Naive thymus-derived CD4-positive, alpha-beta T cell (primary cell): Measurements from ENCODE around the gene RHOBTB1. TPM values are rescaled to one million over a fixed set of nuclear protein-coding genes. Genes with fewer than 3 reads are reported as not detected.

ENCODE experiments used
- ATAC-seq: fragments of 150-1000 bp; cut with Tn5 transposase; 2 replicates; pipeline ENCODE4 v1.10.0; 2021; ENCODE audit warnings: mild to moderate bottlenecking, moderate library complexity
- CTCF ChIA-PET: fragments of 350-600 bp; sonication (Branson Sonifier 250); formaldehyde crosslinking; loops from one replicate; lab custom pipeline; 2021; ENCODE audit warnings: antibody characterized with exemption; lab: Charles Lee
- POLR2A ChIA-PET: fragments of 350-600 bp; sonication (Branson Sonifier 250); formaldehyde crosslinking; loops from one replicate; lab custom pipeline; 2021; ENCODE audit warnings: antibody characterized with exemption, inconsistent platforms; lab: Charles Lee
- DNase-seq, 9 donors: peaks; one replicate each; pipeline versions ENCODE4 v3.0.0 to v3.0.0-alpha.2; 2020 to 2022; ENCODE audit warnings: mixed read lengths in 1 of 9
- H3K27ac ChIP-seq: one replicate; pipeline ENCODE4 v1.7.0; 2013; ENCODE audit warnings: mild to moderate bottlenecking, low read depth, low read length, moderate library complexity
- H3K27me3 ChIP-seq, 2 donors: one replicate each; pipeline ENCODE4 v1.7.0; 2013; ENCODE audit warnings: low read length in 2 of 2, mild to moderate bottlenecking in 2 of 2, moderate library complexity in 2 of 2; ENCODE audit not compliant: control insufficient read depth in 2 of 2, insufficient read depth in 2 of 2
- H3K36me3 ChIP-seq, 3 experiments: 1 replicate in 2 of 3; 2 replicates in 1 of 3; pipeline ENCODE4 v1.7.0; 2013; ENCODE audit warnings: low read length in 3 of 3, mild to moderate bottlenecking in 3 of 3, moderate library complexity in 1 of 3; ENCODE audit not compliant: insufficient read depth in 3 of 3, control insufficient read depth in 2 of 3
- H3K4me1 ChIP-seq, 2 donors: one replicate each; pipeline ENCODE4 v1.7.0; 2013; ENCODE audit warnings: low read length in 2 of 2, mild to moderate bottlenecking in 2 of 2, moderate library complexity in 1 of 2; ENCODE audit not compliant: control insufficient read depth in 2 of 2, insufficient read depth in 2 of 2
- H3K4me3 ChIP-seq: 2 replicates; pipeline ENCODE4 v1.7.0; 2013; ENCODE audit warnings: mild to moderate bottlenecking, low read length
- H3K9me3 ChIP-seq, 3 experiments: 1 replicate in 2 of 3; 2 replicates in 1 of 3; pipeline ENCODE4 v1.7.0; 2013; ENCODE audit warnings: low read length in 3 of 3; ENCODE audit not compliant: control insufficient read depth in 2 of 3
- H3K27ac Mint-ChIP-seq, 9 donors: one replicate each; pipeline ENCODE4 v1.8.0; 2020 to 2022; ENCODE audit warnings: mixed read lengths in 9 of 9, mild to moderate bottlenecking in 8 of 9, moderate library complexity in 5 of 9, inconsistent platforms in 2 of 9
- H3K27me3 Mint-ChIP-seq, 5 donors: one replicate each; pipeline ENCODE4 v1.8.0; 2021 to 2022; ENCODE audit warnings: mixed read lengths in 5 of 5, mild to moderate bottlenecking in 1 of 5
- H3K36me3 Mint-ChIP-seq, 5 donors: one replicate each; pipeline ENCODE4 v1.8.0; 2020 to 2022; ENCODE audit warnings: mixed read lengths in 5 of 5, mild to moderate bottlenecking in 3 of 5, inconsistent platforms in 1 of 5
- H3K4me1 Mint-ChIP-seq, 7 donors: one replicate each; pipeline ENCODE4 v1.8.0; 2020 to 2022; ENCODE audit warnings: mixed read lengths in 7 of 7, mild to moderate bottlenecking in 3 of 7, inconsistent platforms in 1 of 7
- H3K4me3 Mint-ChIP-seq, 10 donors: one replicate each; pipeline ENCODE4 v1.8.0; 2020 to 2022; ENCODE audit warnings: mild to moderate bottlenecking in 10 of 10, mixed read lengths in 10 of 10, moderate library complexity in 6 of 10, inconsistent platforms in 2 of 10
- H3K9me3 Mint-ChIP-seq, 11 donors: one replicate each; pipeline ENCODE4 v1.8.0; 2020 to 2022; ENCODE audit warnings: mixed read lengths in 11 of 11, mild to moderate bottlenecking in 4 of 11, inconsistent platforms in 1 of 11, moderate library complexity in 1 of 11
- intact Hi-C, 2 donors: fragments of 100-400 bp; cut with micrococcal nuclease; formaldehyde crosslinking; loops; one replicate each; pipeline ENCODE4 v1.15.1; 2023
- polyA plus RNA-seq, 2 donors: library from polyadenylated mRNA; unstranded; fragments of 300-500 nt; fragmentation: Illumina TruSeq; gene quantifications; one replicate each; pipeline ENCODE4 v1.2.3, GENCODE V29; 2021
- total RNA-seq, 6 experiments: library from RNA in 5 of 6; stranded (reverse) in 5 of 6; gene quantifications; 1 replicate in 5 of 6; 2 replicates in 1 of 6; pipeline ENCODE4 v1.2.3 and lab custom pipeline; 2021 to 2026

The RHOBTB1 gene
- total and polyA plus RNA-seq, 7 experiments from 2014 or later: 0.11 to 1.1 (median 0.22) TPM; not detected in 3

GRCh38 chr10:60828489-60828852 lies 115.5 kb downstream of the RHOBTB1 start:
- H3K9me3 Mint-ChIP-seq: peaks cover 0 to 1% (median 0%) of the 10 kb centered on the region in 11 donors

GRCh38 chr10:60827791-60828488 lies 116.0 kb downstream of the RHOBTB1 start:
- no peaks in the 10 kb centered on the region for H3K36me3 Mint-ChIP-seq
- H3K27me3 ChIP-seq: no peaks in the 10 kb centered on the region
- no peak for DNase-seq
- no peak for ATAC-seq
- peaks cover 0 to 1% (median 0%) of the 10 kb centered on the region in 11 donors for H3K9me3 Mint-ChIP-seq
- peaks cover 0 to 12% (median 0%) of the 10 kb centered on the region in 7 donors for H3K4me1 Mint-ChIP-seq
- ChIA-PET CTCF (no interaction called here), POLR2A (no interaction called here)
- H3K36me3 ChIP-seq: no peaks in the 10 kb centered on the region
- no peak overlapping the region for H3K27ac ChIP-seq
- H3K4me1 ChIP-seq: no peaks in the 10 kb centered on the region
- H3K27ac Mint-ChIP-seq: no peak overlapping the region
- no peak overlapping the region for H3K4me3 ChIP-seq
- H3K27me3 Mint-ChIP-seq: peaks cover 0 to 48% (median 6%) of the 10 kb centered on the region in 5 donors
- H3K9me3 ChIP-seq: no peaks in the 10 kb centered on the region
- no peak overlapping the region for H3K4me3 Mint-ChIP-seq
- intact Hi-C loops: no loop called here

More at GRCh38 chr10:60828489-60828852, 115.5 kb downstream of the RHOBTB1 start:
- H3K27ac Mint-ChIP-seq: no peak overlapping the region
- no peaks in the 10 kb centered on the region for H3K36me3 Mint-ChIP-seq
- H3K27me3 Mint-ChIP-seq: peaks cover 0 to 45% (median 6%) of the 10 kb centered on the region in 5 donors
- Histone ChIP-seq H3K27me3 (no peaks in the 10 kb centered on the region), H3K4me1 (no peaks in the 10 kb centered on the region), H3K4me3 (no peak overlapping the region), H3K36me3 (no peaks in the 10 kb centered on the region), H3K9me3 (no peaks in the 10 kb centered on the region), H3K27ac (no peak overlapping the region)
- ATAC-seq (no peak), DNase-seq (no peak)
- intact Hi-C loops: no loop called here
- peaks cover 0 to 12% (median 0%) of the 10 kb centered on the region in 7 donors for H3K4me1 Mint-ChIP-seq
- CTCF ChIA-PET: no interaction called here
- POLR2A ChIA-PET: no interaction called here
- no peak overlapping the region for H3K4me3 Mint-ChIP-seq

- Mint-ChIP-seq H3K9me3 (no peaks in the 10 kb centered on the region), H3K36me3 (no peaks in the 10 kb centered on the region), H3K27ac (no peak overlapping the region), H3K4me3 (no peak overlapping the region), H3K27me3 (peaks cover 0 to 37% (median 6%) of the 10 kb centered on the region in 5 donors), H3K4me1 (peaks cover 0 to 13% (median 0%) of the 10 kb centered on the region in 7 donors)
- H3K36me3 ChIP-seq: no peaks in the 10 kb centered on the region
- H3K4me3 ChIP-seq: no peak overlapping the region
- H3K27me3 ChIP-seq: no peaks in the 10 kb centered on the region
- DNase-seq (no peak), ATAC-seq (no peak)
- no peaks in the 10 kb centered on the region for H3K4me1 ChIP-seq
- ChIA-PET POLR2A (no interaction called here), CTCF (interaction anchor here (0.6 kb wide), 1 partner anchor 614 kb away, joined by 3 read pairs; no protein-coding TSS in a partner anchor)
- H3K27ac ChIP-seq: no peak overlapping the region
- intact Hi-C loops: no loop called here
- H3K9me3 ChIP-seq: no peaks in the 10 kb centered on the region
These were observed 118.5 kb downstream of the RHOBTB1 start for GRCh38 chr10:60825520-60825919.

- Mint-ChIP-seq H3K4me1 (peaks cover 0 to 13% (median 0%) of the 10 kb centered on the region in 7 donors), H3K27ac (no peak overlapping the region), H3K4me3 (no peak overlapping the region), H3K27me3 (peaks cover 0 to 46% (median 2%) of the 10 kb centered on the region in 5 donors), H3K9me3 (no peaks in the 10 kb centered on the region), H3K36me3 (no peaks in the 10 kb centered on the region)
- no peak for DNase-seq
- Histone ChIP-seq H3K36me3 (no peaks in the 10 kb centered on the region), H3K4me3 (no peak overlapping the region), H3K27me3 (no peaks in the 10 kb centered on the region), H3K4me1 (no peaks in the 10 kb centered on the region), H3K27ac (no peak overlapping the region), H3K9me3 (no peaks in the 10 kb centered on the region)
- ChIA-PET POLR2A (no interaction called here), CTCF (interaction anchor here (0.9 kb wide), 1 partner anchor 215 kb away, joined by 3 read pairs; no protein-coding TSS in a partner anchor)
- ATAC-seq: no peak
- intact Hi-C loops: no loop called here
These were observed 120.7 kb downstream of the RHOBTB1 start for GRCh38 chr10:60823324-60823723.

- Mint-ChIP-seq H3K4me3 (no peak overlapping the region), H3K27me3 (peaks cover 0 to 46% (median 0%) of the 10 kb centered on the region in 5 donors), H3K4me1 (peaks cover 0 to 8% (median 0%) of the 10 kb centered on the region in 7 donors), H3K27ac (no peak overlapping the region), H3K36me3 (no peaks in the 10 kb centered on the region), H3K9me3 (peaks cover 0 to 1% (median 0%) of the 10 kb centered on the region in 11 donors)
- no peak for ATAC-seq
- POLR2A ChIA-PET: no interaction called here
- no peaks in the 10 kb centered on the region for H3K9me3 ChIP-seq
- H3K36me3 ChIP-seq: no peaks in the 10 kb centered on the region
- H3K4me3 ChIP-seq: no peak overlapping the region
- intact Hi-C loops: no loop called here
- H3K4me1 ChIP-seq: no peaks in the 10 kb centered on the region
- CTCF ChIA-PET: interaction anchor here (0.7 kb wide), 1 partner anchor 461 kb away, joined by 4 read pairs; no protein-coding TSS in a partner anchor
- DNase-seq: no peak
- H3K27ac ChIP-seq: no peak overlapping the region
- no peaks in the 10 kb centered on the region for H3K27me3 ChIP-seq
These were observed 121.2 kb downstream of the RHOBTB1 start for GRCh38 chr10:60822809-60823208.

- Histone ChIP-seq H3K4me1 (no peaks in the 10 kb centered on the region), H3K27me3 (no peaks in the 10 kb centered on the region), H3K27ac (no peak overlapping the region), H3K4me3 (no peak overlapping the region), H3K9me3 (no peaks in the 10 kb centered on the region), H3K36me3 (no peaks in the 10 kb centered on the region)
- Mint-ChIP-seq H3K36me3 (no peaks in the 10 kb centered on the region), H3K27ac (no peak overlapping the region), H3K4me3 (no peak overlapping the region), H3K27me3 (peaks cover 0 to 52% (median 0%) of the 10 kb centered on the region in 5 donors), H3K4me1 (peaks cover 0 to 7% (median 1%) of the 10 kb centered on the region in 7 donors), H3K9me3 (peaks cover 0 to 1% (median 0%) of the 10 kb centered on the region in 11 donors)
- intact Hi-C loops: no loop called here
- ChIA-PET CTCF (interaction anchor here (0.6 kb wide), 1 partner anchor 1598 kb away, joined by 4 read pairs; no protein-coding TSS in a partner anchor), POLR2A (no interaction called here)
- ATAC-seq (no peak), DNase-seq (no peak)
These were observed 122.3 kb downstream of the RHOBTB1 start for GRCh38 chr10:60821656-60822055.
